Measurements from ENCODE around the gene SFMBT1. TPM values are rescaled to one million over a fixed set of nuclear protein-coding genes. Genes with fewer than 3 reads are reported as not detected.

The SFMBT1 gene
- total and polyA plus RNA-seq, 9 of the 15 experiments (the other 6 are each of a cell fraction or from before 2014, with no cell fraction given) = 0.76 to 6.6 (median 3.6) TPM

- Histone ChIP-seq H3K36me3 (ENCODE audit: control insufficient read depth, insufficient read depth, low read length) (no peaks in the 10 kb centered on the region), H3K4me1 (replicated peaks in 1 of 2; ENCODE audit: control insufficient read depth in 2 of 2, insufficient read depth in 2 of 2, low read length in 2 of 2) (peaks cover 0 to 6% of the 10 kb centered on the region in 2 experiments; a peak in 1 of 5 replicates), H2AFZ (ENCODE audit: low read depth, low read length) (no peak overlapping the region), H3K9me3 (replicated peaks; ENCODE audit: control insufficient read depth, insufficient read depth, low read depth, low read length) (no peaks in the 10 kb centered on the region), H3K27me3 (ENCODE audit: control insufficient read depth in 2 of 2, insufficient read depth in 2 of 2, low read length in 2 of 2) (no peaks in the 10 kb centered on the region), H3K79me2 (ENCODE audit: control insufficient read depth, insufficient read depth, low read length) (no peaks in the 10 kb centered on the region), H4K20me1 (replicated peaks; ENCODE audit: control insufficient read depth, insufficient read depth, low read length) (no peaks in the 10 kb centered on the region), H3K4me3 (no peak overlapping the region), H3K27ac (ENCODE audit: extremely low read depth, low read depth, low read length) (no peak overlapping the region), H3K9ac (ENCODE audit: insufficient read depth in 1 of 2, low read depth in 2 of 2, low read length in 2 of 2) (no peak overlapping the region), H3K4me2 (ENCODE audit: insufficient read depth, low read length) (no peak overlapping the region), H3K9me1 (ENCODE audit: control insufficient read depth, insufficient read depth, low read length) (no peaks in the 10 kb centered on the region)
- ChIA-PET POLR2A (interaction anchor here (1.0 kb wide), 1 partner anchor 11 kb away, joined by 4 read pairs; no protein-coding TSS in a partner anchor), CTCF (ENCODE audit: low intra/inter-chr PET ratio) (no interaction called here)
- intact Hi-C loops (cut with micrococcal nuclease) (no loop called here), in situ Hi-C loops (cut with MboI) (no loop called here)
- no peak for FAIRE-seq
- no peak for DNase-seq (ENCODE audit: extremely low read depth in 1 of 4, low spot score in 3 of 4)
- BruUV-seq (replicated peaks) = no TSS peak
- ATAC-seq = no peak
- 34% methylated on average over 4 of the region's 4 CpGs for WGBS (ENCODE audit: insufficient coverage, low coverage, missing lambda C conversion rate)
- TF ChIP-seq STAT5B (CRISPR knock-in tag; IDR thresholded peaks at IDR 0.05) (no peak), EP300 (IDR thresholded peaks at IDR 0.05; ENCODE audit: low read length) (no peak), GTF2B (IDR thresholded peaks at IDR 0.05; ENCODE audit: extremely low read depth, insufficient read length) (no peak), PTRF (tag; IDR thresholded peaks at IDR 0.05) (no peak), FIP1L1 (IDR thresholded peaks at IDR 0.05; ENCODE audit: low read depth, low read length, poor library complexity, severe bottlenecking) (no peak), KLF16 (IDR thresholded peaks at IDR 0.05) (no peak), CSDE1 (IDR thresholded peaks at IDR 0.05) (no peak), ZNF695 (CRISPR knock-in tag; IDR thresholded peaks at IDR 0.05) (no peak), NCOR1 (IDR thresholded peaks at IDR 0.05) (no peak), TOE1 (IDR thresholded peaks at IDR 0.05; ENCODE audit: borderline replicate concordance) (no peak), TOE1 (CRISPR knock-in tag; IDR thresholded peaks at IDR 0.05; ENCODE audit: borderline replicate concordance, low read depth) (no peak), BRCA1 (IDR thresholded peaks at IDR 0.05) (no peak), BRCA1 (CRISPR knock-in tag; IDR thresholded peaks at IDR 0.05) (no peak), ETS1 (conservative IDR thresholded peaks at IDR 0.05; ENCODE audit: control insufficient read depth, low read depth, low read length) (no peak), TRIM28 (IDR thresholded peaks at IDR 0.05) (no peak), ZNF445 (CRISPR knock-in tag; IDR thresholded peaks at IDR 0.05; ENCODE audit: low read depth) (no peak)
- TF ChIP-seq, protein P1, sequence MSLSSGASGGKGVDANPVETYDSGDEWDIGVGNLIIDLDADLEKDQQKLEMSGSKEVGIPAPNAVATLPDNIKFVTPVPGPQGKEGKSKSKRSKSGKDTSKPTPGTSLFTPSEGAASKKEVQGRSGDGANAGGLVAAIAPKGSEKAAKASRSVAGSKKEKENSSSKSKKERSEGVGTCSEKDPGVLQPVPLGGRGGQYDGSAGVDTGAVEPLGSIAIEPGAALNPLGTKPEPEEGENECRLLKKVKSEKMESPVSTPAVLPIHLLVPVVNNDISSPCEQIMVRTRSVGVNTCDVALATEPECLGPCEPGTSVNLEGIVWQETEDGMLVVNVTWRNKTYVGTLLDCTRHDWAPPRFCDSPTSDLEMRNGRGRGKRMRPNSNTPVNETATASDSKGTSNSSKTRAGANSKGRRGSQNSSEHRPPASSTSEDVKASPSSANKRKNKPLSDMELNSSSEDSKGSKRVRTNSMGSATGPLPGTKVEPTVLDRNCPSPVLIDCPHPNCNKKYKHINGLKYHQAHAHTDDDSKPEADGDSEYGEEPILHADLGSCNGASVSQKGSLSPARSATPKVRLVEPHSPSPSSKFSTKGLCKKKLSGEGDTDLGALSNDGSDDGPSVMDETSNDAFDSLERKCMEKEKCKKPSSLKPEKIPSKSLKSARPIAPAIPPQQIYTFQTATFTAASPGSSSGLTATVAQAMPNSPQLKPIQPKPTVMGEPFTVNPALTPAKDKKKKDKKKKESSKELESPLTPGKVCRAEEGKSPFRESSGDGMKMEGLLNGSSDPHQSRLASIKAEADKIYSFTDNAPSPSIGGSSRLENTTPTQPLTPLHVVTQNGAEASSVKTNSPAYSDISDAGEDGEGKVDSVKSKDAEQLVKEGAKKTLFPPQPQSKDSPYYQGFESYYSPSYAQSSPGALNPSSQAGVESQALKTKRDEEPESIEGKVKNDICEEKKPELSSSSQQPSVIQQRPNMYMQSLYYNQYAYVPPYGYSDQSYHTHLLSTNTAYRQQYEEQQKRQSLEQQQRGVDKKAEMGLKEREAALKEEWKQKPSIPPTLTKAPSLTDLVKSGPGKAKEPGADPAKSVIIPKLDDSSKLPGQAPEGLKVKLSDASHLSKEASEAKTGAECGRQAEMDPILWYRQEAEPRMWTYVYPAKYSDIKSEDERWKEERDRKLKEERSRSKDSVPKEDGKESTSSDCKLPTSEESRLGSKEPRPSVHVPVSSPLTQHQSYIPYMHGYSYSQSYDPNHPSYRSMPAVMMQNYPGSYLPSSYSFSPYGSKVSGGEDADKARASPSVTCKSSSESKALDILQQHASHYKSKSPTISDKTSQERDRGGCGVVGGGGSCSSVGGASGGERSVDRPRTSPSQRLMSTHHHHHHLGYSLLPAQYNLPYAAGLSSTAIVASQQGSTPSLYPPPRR (CRISPR knock-in tag; IDR thresholded peaks at IDR 0.05; ENCODE audit: borderline replicate concordance) = no peak
Observed at GRCh38 chr3:52881871-52882270, 164.0 kb downstream of the SFMBT1 start.

Measured in K562 (cell line).